HS-5 (cell line): ENCODE data around the gene TNFAIP2.
"Not testable (repeated sequence)": the region's sequence is repeated elsewhere in the genome, so short reads cannot be mapped to it uniquely, and the experiment has no call there.

Experiments used
- DNase-seq: peaks from one replicate; pipeline ENCODE4 v3.0.0-alpha.2; 2012; ENCODE audit warnings: low read depth

The TNFAIP2 gene

DNA sequence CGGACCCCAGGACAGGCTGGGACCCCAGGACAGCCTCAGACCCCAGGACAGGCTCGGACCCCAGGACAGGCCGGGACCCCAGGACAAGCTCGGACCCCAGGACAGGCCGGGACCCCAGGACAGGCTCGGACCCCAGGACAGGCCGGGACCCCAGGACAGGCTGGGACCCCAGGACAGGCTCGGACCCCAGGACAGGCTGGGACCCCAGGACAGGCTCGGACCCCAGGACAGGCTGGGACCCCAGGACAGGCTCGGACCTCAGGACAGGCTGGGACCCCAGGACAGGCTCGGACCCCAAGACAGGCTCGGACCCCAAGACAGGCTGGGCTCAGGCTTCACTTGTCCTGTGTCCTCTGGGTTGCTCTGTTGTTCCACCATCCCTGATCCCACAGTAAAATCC, 32.2 kb downstream of the TNFAIP2 start:
- DNase-seq, result not testable (repeated sequence)

- DNase-seq, result no peak
Measured at GRCh38 chr14:103155826-103156394, 32.6 kb downstream of the TNFAIP2 start.

- DNase-seq, result no peak
Measured at GRCh38 chr14:103156651-103157378, 33.6 kb downstream of the TNFAIP2 start.

DNA sequence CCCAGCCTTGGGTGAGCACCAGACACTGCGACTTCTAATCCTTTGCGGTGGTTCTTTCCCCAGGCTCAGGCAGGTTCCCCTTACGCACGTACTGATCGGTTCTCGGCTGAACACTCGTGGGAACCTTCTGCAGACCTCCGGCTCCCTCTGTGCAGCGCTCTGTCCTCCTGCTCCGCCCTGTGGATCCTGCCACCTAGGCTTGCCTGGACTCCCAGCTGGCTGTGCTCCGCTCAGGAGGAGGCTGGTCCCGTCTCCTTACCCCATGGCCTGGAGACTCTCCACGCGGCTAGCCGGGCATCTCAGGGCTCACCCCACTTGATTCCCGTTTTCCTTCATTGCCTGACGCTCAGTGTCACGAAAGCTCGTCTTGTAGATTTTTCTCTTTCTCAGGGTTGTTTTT, 34.7 kb downstream of the TNFAIP2 start:
- DNase-seq, result no peak

DNA sequence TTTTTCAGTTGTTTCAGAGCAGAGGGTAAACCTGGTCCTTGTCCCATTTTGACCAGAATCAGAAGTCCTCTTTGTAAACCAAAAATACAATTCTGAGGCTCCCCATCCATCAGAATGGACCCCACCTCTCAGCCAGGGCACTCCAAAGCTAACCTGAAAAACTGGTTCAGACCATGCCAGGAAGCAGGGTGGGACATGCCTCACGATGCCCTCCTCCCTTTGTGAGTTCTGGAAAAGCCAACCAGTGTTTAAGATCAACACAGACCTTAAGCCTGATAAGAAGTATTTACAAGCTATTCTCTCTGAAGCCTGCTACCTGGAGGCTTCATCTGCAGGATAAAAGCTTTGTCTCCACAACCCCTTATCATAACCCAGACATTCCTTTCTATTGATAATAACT, 35.4 kb downstream of the TNFAIP2 start:
- DNase-seq, result no peak

GRCh38 chr14:103160321-103161053, 37.2 kb downstream of the TNFAIP2 start:
- no peak for DNase-seq

DNA sequence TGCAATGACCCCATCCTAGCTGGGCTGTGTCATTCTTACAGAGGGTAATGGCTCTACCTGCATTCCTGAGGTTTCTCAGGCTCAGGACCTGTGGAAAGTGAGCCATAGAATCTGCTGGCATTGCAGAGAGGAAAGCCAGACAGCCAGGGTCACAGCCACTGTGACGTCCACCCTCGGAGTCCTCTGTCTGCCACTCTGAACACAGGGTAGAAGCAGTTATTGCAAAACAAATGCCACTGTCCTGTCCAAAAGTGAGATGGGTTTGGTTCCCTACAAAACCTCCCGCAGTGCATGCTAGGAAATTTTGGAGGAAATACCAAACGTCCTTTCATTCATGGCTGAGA, 37.8 kb downstream of the TNFAIP2 start:
- no peak for DNase-seq

DNA sequence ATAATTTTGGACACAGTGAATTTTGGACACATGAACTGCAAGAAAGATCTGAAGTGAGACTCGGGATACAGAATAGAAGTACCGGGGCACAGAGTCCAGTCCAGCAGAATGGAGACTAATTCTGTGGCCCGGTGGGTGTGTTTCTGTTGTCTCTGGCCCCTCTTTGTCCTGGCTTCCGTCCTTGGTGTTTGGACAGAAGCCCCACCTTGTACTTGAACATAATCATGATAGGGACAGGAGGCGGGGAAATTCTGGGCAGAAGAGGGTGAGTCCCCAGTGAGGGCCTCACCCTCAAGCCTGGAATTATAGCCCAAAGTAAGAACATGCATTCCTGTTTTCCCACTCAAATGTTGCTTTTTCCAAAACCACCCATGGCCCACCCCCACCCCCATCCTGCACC, 39.9 kb downstream of the TNFAIP2 start:
- no peak for DNase-seq

DNA sequence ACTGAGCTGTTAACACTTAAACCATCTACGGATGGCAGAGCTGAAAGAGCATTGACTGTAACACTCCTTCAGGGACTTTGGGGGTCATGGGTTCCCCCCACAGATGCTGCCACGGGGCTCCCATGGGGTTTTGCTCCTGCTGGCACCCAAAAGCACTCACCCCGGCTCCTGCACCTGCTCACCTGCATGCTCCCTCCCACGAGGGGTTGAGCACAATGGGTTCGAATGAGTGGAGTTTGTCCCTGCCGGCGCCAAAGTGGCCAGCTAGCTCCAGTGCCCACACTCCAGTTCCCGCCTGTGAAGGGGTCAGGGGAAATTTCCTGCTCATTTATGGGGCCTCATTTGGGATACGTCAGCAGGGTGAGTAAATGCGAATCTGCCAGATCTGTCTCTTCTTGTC, 40.7 kb downstream of the TNFAIP2 start:
- DNase-seq, result no peak

- DNase-seq, result no peak
Measured at GRCh38 chr14:103164779-103165178, 41.5 kb downstream of the TNFAIP2 start.

DNA sequence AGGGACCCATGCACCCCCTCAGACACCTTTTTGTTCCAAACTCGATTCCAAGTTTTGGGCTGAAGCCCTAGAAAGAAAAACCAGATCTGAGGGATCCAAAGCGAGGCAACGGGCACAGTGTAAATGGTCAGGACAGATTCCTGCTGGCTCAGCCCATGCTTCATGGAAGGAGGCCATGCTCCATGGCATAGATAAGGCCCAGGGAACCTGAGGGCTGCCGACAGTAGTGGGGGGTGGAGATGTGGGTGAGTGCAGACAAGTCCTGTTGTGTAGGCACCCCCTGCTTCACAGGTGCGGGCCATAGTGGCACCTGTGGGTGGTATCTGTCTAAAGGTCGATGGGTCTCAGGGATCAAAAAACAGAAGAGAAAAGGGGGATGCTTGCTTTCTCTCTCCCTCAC, 42.1 kb downstream of the TNFAIP2 start:
- DNase-seq, result no peak

DNA sequence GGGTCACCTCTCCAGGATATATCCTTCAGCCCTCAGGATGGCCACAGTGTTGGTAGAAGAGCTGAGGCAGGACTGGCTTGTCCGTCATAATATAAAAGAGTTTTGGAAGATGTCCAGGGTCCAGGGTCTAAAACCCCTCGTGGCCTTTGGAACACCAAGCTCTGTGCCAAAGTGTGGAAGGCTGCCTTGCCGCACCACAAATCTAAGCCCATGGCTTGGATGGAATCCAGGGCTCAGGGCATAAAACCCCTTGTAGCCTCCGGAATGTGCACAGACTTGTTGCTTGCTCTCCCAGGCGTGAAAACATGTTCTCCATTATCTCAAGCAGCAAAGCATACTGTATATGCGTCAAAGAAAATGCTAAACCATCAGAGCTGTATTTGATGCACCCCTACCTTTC, 46.7 kb downstream of the TNFAIP2 start:
- no peak for DNase-seq

DNA sequence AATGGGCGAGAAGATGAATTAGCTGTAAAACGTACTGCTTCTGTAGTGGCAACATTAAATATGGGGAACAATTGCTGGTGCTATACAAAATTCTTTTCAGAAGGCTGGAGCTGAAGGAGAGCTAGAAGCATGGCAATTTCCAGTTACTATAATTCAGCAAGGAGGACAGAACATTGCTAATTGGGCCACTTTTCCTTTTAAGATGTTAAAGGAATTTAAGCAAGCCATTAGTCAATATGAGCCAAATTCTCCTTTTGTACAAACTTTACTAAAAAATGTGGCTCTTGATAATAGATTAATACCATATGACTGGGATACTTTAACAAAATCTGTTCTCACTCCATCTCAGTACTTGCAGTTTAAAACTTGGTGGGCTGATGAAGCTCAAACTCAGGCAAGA, 47.9 kb downstream of the TNFAIP2 start:
- DNase-seq, result not testable (repeated sequence)

- no peak for DNase-seq
Measured at GRCh38 chr14:103172921-103173320, 49.7 kb downstream of the TNFAIP2 start.

DNA sequence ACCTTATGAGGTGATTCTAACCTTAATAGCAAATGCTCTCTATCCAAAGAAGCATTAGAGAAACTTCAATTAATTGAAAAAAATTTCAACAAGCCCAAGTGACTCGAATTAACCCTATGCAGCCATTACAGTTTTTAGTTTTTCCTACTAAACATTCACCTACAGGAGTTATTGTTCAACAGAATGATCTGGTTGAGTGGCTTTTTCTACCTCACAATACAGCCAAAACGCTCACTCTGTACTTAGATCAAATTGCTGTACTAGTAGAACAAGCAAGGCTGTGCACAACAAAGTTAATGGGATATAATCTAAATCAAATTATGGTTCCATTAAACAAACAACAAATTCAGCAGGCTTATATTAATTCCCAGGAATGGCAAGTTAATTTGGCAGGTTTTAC, 50.6 kb downstream of the TNFAIP2 start:
- not testable (repeated sequence) for DNase-seq

DNA sequence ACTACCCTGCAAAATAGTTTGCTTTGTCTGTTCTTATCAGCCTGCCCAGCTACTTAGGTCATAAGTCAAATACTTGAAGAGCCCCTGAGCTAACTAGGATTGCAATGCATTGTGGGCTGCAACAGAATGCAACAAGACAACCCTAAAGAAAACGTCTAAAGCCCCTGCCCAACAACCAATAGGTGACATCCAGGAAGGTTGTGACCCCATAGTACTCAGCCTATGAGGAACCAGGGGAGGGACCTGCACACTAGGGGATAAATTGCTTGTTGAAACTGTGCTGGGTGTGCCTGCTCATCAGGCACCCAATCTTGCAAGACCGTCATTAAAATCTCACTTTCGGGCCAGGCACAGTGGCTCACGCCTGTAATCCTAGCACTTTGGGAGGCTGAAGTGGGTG, 52.9 kb downstream of the TNFAIP2 start:
- not testable (repeated sequence) for DNase-seq

GRCh38 chr14:103177376-103177775, 54.1 kb downstream of the TNFAIP2 start:
- no peak for DNase-seq

DNA sequence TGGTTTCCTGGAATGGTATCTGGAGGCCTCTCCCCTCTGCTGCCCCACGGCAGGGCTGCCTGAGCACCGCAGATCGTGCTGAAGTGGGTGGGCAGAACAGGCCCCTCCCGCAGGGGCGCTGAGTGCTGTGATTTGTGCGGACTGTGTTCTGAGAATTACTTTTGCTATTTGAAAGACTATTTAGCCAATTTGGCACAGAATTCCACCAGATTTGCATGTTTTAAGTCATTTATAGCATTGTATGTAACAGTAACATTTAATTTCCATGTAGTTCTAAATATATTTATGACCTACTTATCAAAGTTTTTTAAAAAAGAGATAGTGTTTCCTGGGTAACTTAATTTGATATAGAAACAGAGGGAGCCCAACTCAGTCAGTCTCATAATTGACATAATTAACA, 55.3 kb downstream of the TNFAIP2 start:
- no peak for DNase-seq

GRCh38 chr14:103179094-103179493, 55.8 kb downstream of the TNFAIP2 start:
- no peak for DNase-seq

DNA sequence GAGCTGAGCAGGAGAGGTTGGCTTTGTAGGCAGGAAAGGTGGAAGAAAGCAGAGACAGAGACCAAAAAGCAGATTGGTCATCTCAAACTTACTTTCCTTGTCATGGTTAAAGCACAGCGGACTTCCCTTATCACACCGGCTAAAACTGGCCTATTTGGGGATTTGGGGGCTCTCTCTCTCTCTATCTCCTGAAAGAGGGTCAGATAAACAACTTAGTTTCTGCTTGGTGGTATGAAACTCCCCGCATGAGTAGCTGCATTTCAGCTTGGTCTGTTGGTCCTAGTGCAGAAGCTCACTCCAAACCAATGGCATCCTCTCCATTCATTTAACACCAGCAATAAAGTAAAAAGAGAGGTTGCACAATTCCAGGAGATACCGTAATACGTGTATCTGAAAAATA, 57.1 kb downstream of the TNFAIP2 start:
- DNase-seq, result no peak

GRCh38 chr14:103184046-103184445, 60.8 kb downstream of the TNFAIP2 start:
- no peak for DNase-seq

GRCh38 chr14:103185051-103186029, 62.1 kb downstream of the TNFAIP2 start:
- DNase-seq, result no peak
